Ascending aorta (tissue), 2 donors: ENCODE results near the gene SLC36A4. TPM values are rescaled to one million over a fixed set of nuclear protein-coding genes. Genes with fewer than 3 reads are reported as not detected.
A peak's percentile ranks its signal among the peaks of the same experiment; 100 is the strongest.
"Not testable (repeated sequence)": the region's sequence is repeated elsewhere in the genome, so short reads cannot be mapped to it uniquely, and the experiment has no call there.

Experiments used
- DNase-seq, 2 donors: peaks; one replicate each; pipeline ENCODE4 v3.0.0-alpha.2; 2019; ENCODE audit warnings: low spot score in 2 of 2
- H3K27ac ChIP-seq, 2 donors: fragments of 200-600 bp; sonication (generic); one replicate each; pipeline ENCODE4 v1.5.1; 2016 to 2017; ENCODE audit warnings: mild to moderate bottlenecking in 1 of 2
- H3K27me3 ChIP-seq: fragments of 200-600 bp; sonication (generic); one replicate; pipeline ENCODE4 v1.5.1; 2017
- H3K36me3 ChIP-seq, 2 donors: fragments of 200-600 bp; sonication (generic); one replicate each; pipeline ENCODE4 v1.5.1; 2016
- H3K4me1 ChIP-seq, 2 donors: fragments of 200-600 bp; sonication (generic); one replicate each; pipeline ENCODE4 v1.5.1; 2016 to 2017; ENCODE audit warnings: mild to moderate bottlenecking in 1 of 2
- H3K4me3 ChIP-seq, 2 donors: fragments of 200-600 bp; sonication (generic); one replicate each; pipeline ENCODE4 v1.5.1; 2016 to 2017; ENCODE audit warnings: mild to moderate bottlenecking in 1 of 2
- H3K9me3 ChIP-seq, 2 donors: fragments of 200-600 bp; sonication (generic); one replicate each; pipeline ENCODE4 v1.5.1; 2016
- CTCF ChIP-seq, 3 experiments: fragments of 200-600 bp in 2 of 3; fragments of 450-650 bp in 1 of 3; sonication (generic) in 2 of 3; IDR thresholded peaks; one replicate each; pipeline ENCODE4 v1.5.1; 2016 to 2019; ENCODE audit warnings: antibody characterized with exemption in 3 of 3, mild to moderate bottlenecking in 1 of 3, moderate library complexity in 1 of 3
- intact Hi-C: fragments of 100-400 bp; cut with DNase I; formaldehyde crosslinking; loops from one replicate; pipeline ENCODE4 v1.15.1; 2023
- total RNA-seq: library from RNA; depleted of rRNA; stranded (reverse); fragments of >200 nt; gene quantifications from one replicate; pipeline ENCODE4 v1.1.0, GENCODE V29; 2016

SLC36A4 gene
- 18.6 TPM for total RNA-seq

GRCh38 chr11:93197380-93198214 is at the start of gene SLC36A4:
SLC36A4 (minus strand) TSS chr11:93197991; CDS start chr11:93197832, 159 bp downstream.
- Histone ChIP-seq H3K27ac (peak within 1 kb of the TSS; percentile 90 to 92), H3K4me3 (peak within 1 kb of the TSS; percentile 67 to 81), H3K36me3 (no peaks in the 10 kb centered on the region), H3K9me3 (no peaks in the 10 kb centered on the region), H3K27me3 (no peaks in the 10 kb centered on the region), H3K4me1 (no peaks in the 10 kb centered on the region)
- intact Hi-C loops, result loop anchor here (5.0 kb wide), 1 partner anchor 345 kb away; the partner anchor contains the start of gene SMCO4
- TF ChIP-seq CTCF (IDR thresholded peaks at IDR 0.05), result no peak
- DNase-seq, result peak; percentile 88 to 96

DNA sequence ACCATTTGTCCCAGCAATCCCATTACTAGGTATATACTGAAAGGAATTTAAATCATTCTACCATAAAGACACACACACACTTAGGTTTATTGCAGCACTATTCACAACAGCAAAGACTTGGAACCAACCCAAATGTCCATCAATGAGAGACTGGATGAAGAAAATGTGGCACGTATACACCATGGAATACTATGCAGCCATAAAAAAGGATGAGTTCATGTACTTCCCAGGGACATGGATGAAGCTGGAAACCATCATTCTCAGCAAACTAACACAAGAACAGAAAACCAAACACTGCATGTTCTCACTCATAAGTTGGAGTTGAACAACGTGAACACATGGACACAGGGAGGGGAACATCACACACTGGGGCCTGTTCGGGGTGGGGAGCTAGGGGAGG is 49.0 kb upstream of the SLC36A4 start:
- intact Hi-C loops, H3K4me1 ChIP-seq, H3K9me3 ChIP-seq, H3K36me3 ChIP-seq, DNase-seq, H3K27ac ChIP-seq, H3K4me3 ChIP-seq, H3K27me3 ChIP-seq: not testable (repeated sequence)

GRCh38 chr11:93244018-93244417 is 46.2 kb upstream of the SLC36A4 start:
- intact Hi-C loops, result no loop called here
- DNase-seq, result no peak
- Histone ChIP-seq H3K27me3 (no peaks in the 10 kb centered on the region), H3K9me3 (no peaks in the 10 kb centered on the region), H3K27ac (no peak overlapping the region), H3K36me3 (no peaks in the 10 kb centered on the region), H3K4me3 (no peak overlapping the region), H3K4me1 (no peaks in the 10 kb centered on the region)
- TF ChIP-seq CTCF (IDR thresholded peaks at IDR 0.05), result no peak

GRCh38 chr11:93239966-93240365 is 42.2 kb upstream of the SLC36A4 start:
- H3K4me3 ChIP-seq, result no peak overlapping the region
- H3K36me3 ChIP-seq, result no peaks in the 10 kb centered on the region
- intact Hi-C loops, result no loop called here
- no peaks in the 10 kb centered on the region for H3K9me3 ChIP-seq
- no peak overlapping the region for H3K27ac ChIP-seq
- H3K4me1 ChIP-seq, result no peaks in the 10 kb centered on the region
- no peak for TF ChIP-seq CTCF (IDR thresholded peaks at IDR 0.05)
- no peaks in the 10 kb centered on the region for H3K27me3 ChIP-seq
- DNase-seq, result no peak

GRCh38 chr11:93238956-93239355 is 41.2 kb upstream of the SLC36A4 start:
- no peak for DNase-seq
- Histone ChIP-seq H3K4me3 (no peak overlapping the region), H3K27me3 (no peaks in the 10 kb centered on the region), H3K9me3 (no peaks in the 10 kb centered on the region), H3K27ac (no peak overlapping the region), H3K36me3 (no peaks in the 10 kb centered on the region), H3K4me1 (no peaks in the 10 kb centered on the region)
- intact Hi-C loops, result no loop called here
- no peak for TF ChIP-seq CTCF (IDR thresholded peaks at IDR 0.05)

- intact Hi-C loops, result no loop called here
- no peaks in the 10 kb centered on the region for H3K27me3 ChIP-seq
- peak in 2 of 3 experiments; percentile 11 to 24 for TF ChIP-seq CTCF (IDR thresholded peaks at IDR 0.05)
- H3K4me3 ChIP-seq, result no peak overlapping the region
- H3K4me1 ChIP-seq, result no peaks in the 10 kb centered on the region
- H3K27ac ChIP-seq, result no peak overlapping the region
- no peak for DNase-seq
- H3K36me3 ChIP-seq, result no peaks in the 10 kb centered on the region
- H3K9me3 ChIP-seq, result no peaks in the 10 kb centered on the region
These were observed 39.2 kb upstream of the SLC36A4 start for GRCh38 chr11:93236741-93237675.
